Natural killer cell (primary cell): Measurements from ENCODE around the gene FAM98C. TPM values are rescaled to one million over a fixed set of nuclear protein-coding genes. Genes with fewer than 3 reads are reported as not detected.
"Not testable (repeated sequence)": the region's sequence is repeated elsewhere in the genome, so short reads cannot be mapped to it uniquely, and the experiment has no call there.

Experiments
- ATAC-seq, 3 donors: fragments of 150-1000 bp in 2 of 3; fragments of 200-7000 bp in 1 of 3; cut with Tn5 transposase; 1 replicate in 1 of 3; 2 replicates in 2 of 3; pipeline ENCODE4 v1.10.0; 2021; ENCODE audit warnings: mild to moderate bottlenecking in 2 of 3, moderate library complexity in 2 of 3
- DNase-seq, 2 donors: peaks; one replicate each; pipeline versions ENCODE4 v3.0.0 to v3.0.0-alpha.2; 2013 to 2021; ENCODE audit warnings: mixed read lengths in 1 of 2
- H3K27ac ChIP-seq: one replicate; pipeline ENCODE4 v1.5.1; 2013; ENCODE audit warnings: mild to moderate bottlenecking, low read length
- H3K27me3 ChIP-seq: one replicate; pipeline ENCODE4 v1.6.1; 2013; ENCODE audit warnings: low read length; ENCODE audit not compliant: control insufficient read depth, insufficient read depth
- H3K36me3 ChIP-seq: one replicate; pipeline ENCODE4 v1.6.1; 2013; ENCODE audit warnings: low read length; ENCODE audit not compliant: control insufficient read depth, insufficient read depth
- H3K4me1 ChIP-seq: one replicate; pipeline ENCODE4 v1.6.1; 2013; ENCODE audit warnings: low read length; ENCODE audit not compliant: control insufficient read depth, insufficient read depth
- H3K4me3 ChIP-seq: one replicate; pipeline ENCODE4 v1.5.1; 2013; ENCODE audit warnings: low read length
- H3K9me3 ChIP-seq: one replicate; pipeline ENCODE4 v1.6.1; 2013; ENCODE audit warnings: low read length; ENCODE audit not compliant: control insufficient read depth, insufficient read depth
- H3K27ac Mint-ChIP-seq, 2 donors: one replicate each; pipeline ENCODE4 v1.8.0; 2022; ENCODE audit warnings: mild to moderate bottlenecking in 2 of 2, mixed read lengths in 2 of 2, moderate library complexity in 1 of 2
- H3K27me3 Mint-ChIP-seq, 2 donors: one replicate each; pipeline ENCODE4 v1.8.0; 2022; ENCODE audit warnings: low read depth in 2 of 2, mixed read lengths in 2 of 2
- H3K36me3 Mint-ChIP-seq: one replicate; pipeline ENCODE4 v1.8.0; 2022; ENCODE audit warnings: mixed read lengths
- H3K4me1 Mint-ChIP-seq, 2 donors: one replicate each; pipeline ENCODE4 v1.8.0; 2022; ENCODE audit warnings: mixed read lengths in 2 of 2
- H3K4me3 Mint-ChIP-seq: one replicate; pipeline ENCODE4 v1.8.0; 2022; ENCODE audit warnings: mild to moderate bottlenecking, moderate library complexity, mixed read lengths
- H3K9me3 Mint-ChIP-seq, 2 donors: one replicate each; pipeline ENCODE4 v1.8.0; 2022; ENCODE audit warnings: mixed read lengths in 2 of 2
- WGBS: methylation state at CpG from one replicate; pipeline ENCODE4 v1.1.7; 2013; ENCODE audit warnings: missing lambda C conversion rate; ENCODE audit not compliant: insufficient coverage; 5-methylcytosine and 5-hydroxymethylcytosine counted together
- intact Hi-C: fragments of 100-400 bp; cut with micrococcal nuclease; formaldehyde crosslinking; loops from one replicate; pipeline ENCODE4 v1.14.2; 2022
- total RNA-seq, 4 donors: library from RNA; stranded (reverse); fragments of 120-200 nt in 1 of 4; gene quantifications; one replicate each; pipeline versions ENCODE4 v1.2.3 to v1.2.4, GENCODE V29; 2013 to 2022
- TF ChIP-seq, protein P1 (sequence below): fragments of 200-600 bp; IDR thresholded peaks from one replicate; pipeline ENCODE4 v1.8.0; 2022; ENCODE audit warnings: antibody characterized with exemption

FAM98C gene
- total RNA-seq, 3 donors from 2014 or later (not counting 1 experiment from before 2014, with no cell fraction given) = 36.9 to 42.1 (median 41.6) TPM

DNA sequence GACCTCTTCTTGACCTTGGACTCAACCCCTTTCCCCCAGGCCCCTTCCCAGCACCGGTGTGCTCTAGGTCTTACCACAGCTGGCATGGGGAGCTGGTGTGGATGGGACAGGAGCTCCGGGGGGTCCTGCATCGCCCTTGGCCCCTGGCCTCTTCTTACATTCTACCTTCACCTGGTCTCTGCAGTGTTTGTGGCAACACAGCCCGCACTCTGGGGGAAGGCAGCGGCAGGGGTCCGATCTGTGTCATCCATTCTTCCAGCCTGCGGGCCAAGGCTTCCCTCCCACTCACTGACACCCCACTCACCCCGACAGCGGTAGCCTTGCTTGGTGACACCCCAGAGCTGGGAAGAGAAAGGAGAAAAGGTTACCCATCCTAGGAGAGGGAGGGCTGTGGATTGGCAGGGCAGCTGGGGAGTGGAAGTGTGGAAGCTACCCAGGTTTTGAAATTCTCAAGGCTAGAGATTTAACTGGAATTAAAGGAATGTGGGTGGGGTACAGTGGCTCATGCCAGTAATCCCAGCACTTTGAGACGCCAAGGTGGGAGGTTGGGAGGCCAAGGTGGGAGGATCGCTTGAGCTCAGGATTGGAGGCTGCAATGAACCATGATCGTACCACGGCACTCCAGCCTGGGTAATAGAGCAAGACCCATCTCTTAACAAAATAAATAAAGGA, 8.3 kb downstream of the FAM98C start:
- DNase-seq (no peak), ATAC-seq (no peak)
- Mint-ChIP-seq H3K4me3 (no peak overlapping the region), H3K36me3 (no peaks in the 10 kb centered on the region), H3K27ac (no peak overlapping the region), H3K9me3 (no peaks in the 10 kb centered on the region), H3K4me1 (no peaks in the 10 kb centered on the region), H3K27me3 (no peaks in the 10 kb centered on the region)
- WGBS = 94% methylated on average over 10 of the region's 13 CpGs
- intact Hi-C loops = no loop called here
- no peaks in the 10 kb centered on the region for H3K4me1 ChIP-seq
- H3K4me3 ChIP-seq = no peak overlapping the region
- H3K9me3 ChIP-seq = no peaks in the 10 kb centered on the region
- no peak overlapping the region for H3K27ac ChIP-seq
- TF ChIP-seq, protein P1, sequence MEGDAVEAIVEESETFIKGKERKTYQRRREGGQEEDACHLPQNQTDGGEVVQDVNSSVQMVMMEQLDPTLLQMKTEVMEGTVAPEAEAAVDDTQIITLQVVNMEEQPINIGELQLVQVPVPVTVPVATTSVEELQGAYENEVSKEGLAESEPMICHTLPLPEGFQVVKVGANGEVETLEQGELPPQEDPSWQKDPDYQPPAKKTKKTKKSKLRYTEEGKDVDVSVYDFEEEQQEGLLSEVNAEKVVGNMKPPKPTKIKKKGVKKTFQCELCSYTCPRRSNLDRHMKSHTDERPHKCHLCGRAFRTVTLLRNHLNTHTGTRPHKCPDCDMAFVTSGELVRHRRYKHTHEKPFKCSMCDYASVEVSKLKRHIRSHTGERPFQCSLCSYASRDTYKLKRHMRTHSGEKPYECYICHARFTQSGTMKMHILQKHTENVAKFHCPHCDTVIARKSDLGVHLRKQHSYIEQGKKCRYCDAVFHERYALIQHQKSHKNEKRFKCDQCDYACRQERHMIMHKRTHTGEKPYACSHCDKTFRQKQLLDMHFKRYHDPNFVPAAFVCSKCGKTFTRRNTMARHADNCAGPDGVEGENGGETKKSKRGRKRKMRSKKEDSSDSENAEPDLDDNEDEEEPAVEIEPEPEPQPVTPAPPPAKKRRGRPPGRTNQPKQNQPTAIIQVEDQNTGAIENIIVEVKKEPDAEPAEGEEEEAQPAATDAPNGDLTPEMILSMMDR = no peak
- H3K36me3 ChIP-seq = peaks cover 12% of the 10 kb centered on the region
- H3K27me3 ChIP-seq = no peaks in the 10 kb centered on the region

DNA sequence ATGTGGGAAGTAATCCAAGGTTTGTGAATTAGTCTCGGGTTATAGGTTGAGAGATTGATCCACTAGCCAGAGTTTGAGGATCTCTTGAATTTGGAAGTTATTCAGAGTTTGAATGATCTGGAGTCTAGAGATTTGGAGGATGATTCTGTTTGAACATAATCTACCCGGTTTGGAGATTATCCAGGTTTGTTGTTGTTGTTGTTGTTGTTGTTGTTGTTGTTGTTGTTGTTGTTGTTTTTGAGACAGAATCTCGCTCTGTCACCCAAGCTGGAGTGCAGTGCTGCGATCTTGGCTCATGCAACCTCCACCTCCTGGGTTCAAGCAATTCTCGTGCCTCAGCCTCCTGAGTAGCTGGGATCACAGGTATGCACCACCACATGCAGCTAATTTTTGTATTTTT, 9.0 kb downstream of the FAM98C start:
- H3K27ac Mint-ChIP-seq, H3K27me3 Mint-ChIP-seq, H3K9me3 Mint-ChIP-seq, H3K9me3 ChIP-seq, intact Hi-C loops, H3K36me3 ChIP-seq, H3K4me3 ChIP-seq, H3K36me3 Mint-ChIP-seq, H3K4me3 Mint-ChIP-seq, H3K4me1 ChIP-seq, H3K27me3 ChIP-seq, ATAC-seq, H3K4me1 Mint-ChIP-seq, H3K27ac ChIP-seq, DNase-seq: not testable (repeated sequence)
- WGBS = 100% methylated on average over 5 of the region's 5 CpGs

DNA sequence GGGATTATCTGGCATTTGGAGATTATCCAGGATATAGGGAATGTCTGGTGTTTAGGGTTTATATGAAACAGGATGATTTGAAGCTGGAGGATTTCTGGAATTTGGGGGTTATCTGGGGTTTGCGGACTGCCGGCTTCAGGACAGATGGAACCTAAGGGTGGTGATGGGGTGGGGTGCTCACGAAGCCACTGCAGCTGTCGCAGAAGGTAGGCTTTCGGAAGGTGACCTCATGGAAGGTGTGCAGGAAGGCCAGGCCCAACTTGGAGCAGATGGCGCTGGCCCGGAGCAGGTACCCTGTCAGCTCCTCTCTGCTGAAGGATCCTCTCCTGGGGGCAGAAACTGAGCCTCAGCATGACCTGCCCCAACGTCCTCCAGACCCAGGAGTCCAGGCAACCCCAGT, 9.6 kb downstream of the FAM98C start:
- peaks cover 0 to 5% of the 10 kb centered on the region in 2 donors for H3K27me3 Mint-ChIP-seq
- H3K9me3 Mint-ChIP-seq = no peaks in the 10 kb centered on the region
- H3K27me3 ChIP-seq = no peaks in the 10 kb centered on the region
- no peak overlapping the region for H3K4me3 Mint-ChIP-seq
- peaks cover 5 to 10% of the 10 kb centered on the region in 2 donors for H3K4me1 Mint-ChIP-seq
- H3K4me1 ChIP-seq = peaks cover 5% of the 10 kb centered on the region
- H3K27ac Mint-ChIP-seq = no peak overlapping the region
- WGBS = 94% methylated on average over 8 of the region's 8 CpGs
- H3K4me3 ChIP-seq = no peak overlapping the region
- TF ChIP-seq, protein P1 = no peak
- no peak overlapping the region for H3K27ac ChIP-seq
- intact Hi-C loops = no loop called here
- H3K36me3 ChIP-seq = no peaks in the 10 kb centered on the region
- no peaks in the 10 kb centered on the region for H3K36me3 Mint-ChIP-seq
- ATAC-seq (no peak), DNase-seq (no peak)
- no peaks in the 10 kb centered on the region for H3K9me3 ChIP-seq

DNA sequence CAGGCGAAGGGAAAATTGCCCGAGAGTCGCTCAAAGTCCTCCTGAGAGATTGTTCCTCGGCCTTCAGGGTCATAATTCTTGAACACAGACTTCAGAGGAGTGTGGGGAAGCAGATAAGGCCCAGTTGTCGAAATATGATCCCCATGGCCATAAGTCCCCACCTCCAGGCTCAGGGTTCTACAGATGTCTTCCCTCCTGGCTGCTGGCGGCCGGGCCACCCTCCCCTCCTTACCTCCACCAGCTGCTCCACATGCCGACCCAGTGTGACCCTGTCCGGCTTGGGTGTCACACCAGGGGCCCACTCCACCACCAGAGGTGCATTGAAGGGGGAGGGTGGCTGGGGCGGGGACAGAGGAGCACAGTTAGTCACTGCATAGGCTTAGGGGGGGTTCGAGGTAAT, 10.1 kb downstream of the FAM98C start:
- DNase-seq = no peak
- Histone ChIP-seq H3K4me1 (peaks cover 10% of the 10 kb centered on the region), H3K36me3 (no peaks in the 10 kb centered on the region), H3K27ac (no peak overlapping the region), H3K4me3 (no peak overlapping the region), H3K9me3 (no peaks in the 10 kb centered on the region), H3K27me3 (no peaks in the 10 kb centered on the region)
- Mint-ChIP-seq H3K4me3 (no peak overlapping the region), H3K36me3 (no peaks in the 10 kb centered on the region), H3K27ac (no peak overlapping the region), H3K27me3 (peaks cover 0 to 5% of the 10 kb centered on the region in 2 donors), H3K9me3 (no peaks in the 10 kb centered on the region), H3K4me1 (peaks cover 10 to 15% of the 10 kb centered on the region in 2 donors)
- WGBS = 93% methylated on average over 11 of the region's 11 CpGs
- TF ChIP-seq, protein P1 = no peak
- intact Hi-C loops = no loop called here
- ATAC-seq = no peak
